Mesothelial cell of epicardium (in vitro differentiated cells): ENCODE data around the gene TEK. TPM values are rescaled to one million over a fixed set of nuclear protein-coding genes. Genes with fewer than 3 reads are reported as not detected.

ENCODE experiments used
- DNase-seq, 2 experiments: peaks; one replicate each; pipeline ENCODE4 v3.0.0; 2021; ENCODE audit warnings: low spot score in 2 of 2; ENCODE audit not compliant: unreplicated experiment in 2 of 2
- H3K27ac Mint-ChIP-seq: 2 replicates; pipeline ENCODE4 v1.8.0; 2021; ENCODE audit warnings: mixed read lengths
- H3K27me3 Mint-ChIP-seq: 2 replicates; pipeline ENCODE4 v1.8.0; 2021; ENCODE audit warnings: low read depth, mixed read lengths
- H3K36me3 Mint-ChIP-seq: 2 replicates; pipeline ENCODE4 v1.8.0; 2021; ENCODE audit warnings: mixed read lengths
- H3K4me1 Mint-ChIP-seq: 2 replicates; pipeline ENCODE4 v1.8.0; 2021; ENCODE audit warnings: mixed read lengths
- H3K4me3 Mint-ChIP-seq: 2 replicates; pipeline ENCODE4 v1.8.0; 2021; ENCODE audit warnings: mild to moderate bottlenecking, moderate library complexity, mixed read lengths
- H3K9me3 Mint-ChIP-seq: 2 replicates; pipeline ENCODE4 v1.8.0; 2021; ENCODE audit warnings: mixed read lengths
- total RNA-seq: library from RNA; stranded (reverse); gene quantifications from 3 replicates; pipeline ENCODE4 v1.2.1, GENCODE V29; 2021
- TF ChIP-seq, protein P1 (sequence below): fragments of 200-600 bp; sonication (generic); IDR thresholded peaks from one replicate; pipeline ENCODE4 v1.5.0; 2021; ENCODE audit warnings: antibody characterized with exemption; ENCODE audit not compliant: unreplicated experiment

The TEK gene
- total RNA-seq, 1 donor from 2014 or later = 6.7 TPM

DNA sequence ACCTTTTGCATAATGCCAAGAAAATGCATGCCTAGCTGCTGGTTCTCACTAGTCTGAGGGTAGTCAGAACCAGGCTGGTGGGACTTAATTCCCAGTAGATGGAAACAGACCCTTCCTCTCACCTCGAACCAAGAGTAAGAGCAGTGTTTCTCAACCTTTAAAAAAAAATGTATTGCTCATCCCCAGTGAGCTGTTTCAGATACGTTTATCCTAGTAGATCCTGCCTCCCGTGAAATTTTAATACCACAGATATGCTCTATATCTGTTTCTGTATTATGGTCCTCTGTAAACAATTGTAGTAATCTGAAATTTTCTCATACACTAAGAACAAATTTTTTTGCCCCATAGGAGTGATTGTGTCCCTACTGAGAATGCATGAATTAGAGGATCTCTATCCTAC, 86.2 kb downstream of the TEK start:
- Mint-ChIP-seq H3K9me3 (no peaks in the 10 kb centered on the region), H3K36me3 (no peaks in the 10 kb centered on the region), H3K27me3 (no peaks in the 10 kb centered on the region), H3K27ac (no peak overlapping the region), H3K4me3 (no peak overlapping the region), H3K4me1 (peaks cover 5% of the 10 kb centered on the region)
- TF ChIP-seq, protein P1, sequence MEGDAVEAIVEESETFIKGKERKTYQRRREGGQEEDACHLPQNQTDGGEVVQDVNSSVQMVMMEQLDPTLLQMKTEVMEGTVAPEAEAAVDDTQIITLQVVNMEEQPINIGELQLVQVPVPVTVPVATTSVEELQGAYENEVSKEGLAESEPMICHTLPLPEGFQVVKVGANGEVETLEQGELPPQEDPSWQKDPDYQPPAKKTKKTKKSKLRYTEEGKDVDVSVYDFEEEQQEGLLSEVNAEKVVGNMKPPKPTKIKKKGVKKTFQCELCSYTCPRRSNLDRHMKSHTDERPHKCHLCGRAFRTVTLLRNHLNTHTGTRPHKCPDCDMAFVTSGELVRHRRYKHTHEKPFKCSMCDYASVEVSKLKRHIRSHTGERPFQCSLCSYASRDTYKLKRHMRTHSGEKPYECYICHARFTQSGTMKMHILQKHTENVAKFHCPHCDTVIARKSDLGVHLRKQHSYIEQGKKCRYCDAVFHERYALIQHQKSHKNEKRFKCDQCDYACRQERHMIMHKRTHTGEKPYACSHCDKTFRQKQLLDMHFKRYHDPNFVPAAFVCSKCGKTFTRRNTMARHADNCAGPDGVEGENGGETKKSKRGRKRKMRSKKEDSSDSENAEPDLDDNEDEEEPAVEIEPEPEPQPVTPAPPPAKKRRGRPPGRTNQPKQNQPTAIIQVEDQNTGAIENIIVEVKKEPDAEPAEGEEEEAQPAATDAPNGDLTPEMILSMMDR = no peak
- DNase-seq = no peak

DNA sequence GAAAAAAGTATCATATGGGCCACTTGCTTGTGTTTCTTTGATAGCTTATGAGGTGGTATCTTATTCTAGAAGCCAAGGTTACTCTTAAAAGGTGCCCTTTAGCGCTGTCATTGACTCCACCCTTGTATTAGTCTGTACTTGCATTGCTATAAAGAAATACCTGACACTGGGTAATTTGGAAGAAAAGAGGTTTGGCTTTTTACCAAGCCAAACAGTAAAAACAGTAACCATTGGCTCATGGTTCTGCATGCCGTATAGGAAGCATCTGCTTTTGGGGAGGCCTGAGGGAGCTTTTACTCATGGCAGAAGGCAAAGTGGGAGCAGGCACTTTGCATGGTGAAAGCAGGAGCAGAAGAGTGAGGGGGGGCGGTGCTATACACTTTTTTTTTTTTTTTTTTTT, 87.4 kb downstream of the TEK start:
- TF ChIP-seq, protein P1 = no peak
- no peaks in the 10 kb centered on the region for H3K9me3 Mint-ChIP-seq
- H3K4me1 Mint-ChIP-seq = peaks cover 5% of the 10 kb centered on the region
- no peaks in the 10 kb centered on the region for H3K27me3 Mint-ChIP-seq
- H3K36me3 Mint-ChIP-seq = no peaks in the 10 kb centered on the region
- DNase-seq = no peak
- H3K27ac Mint-ChIP-seq = no peak overlapping the region
- H3K4me3 Mint-ChIP-seq = no peak overlapping the region

DNA sequence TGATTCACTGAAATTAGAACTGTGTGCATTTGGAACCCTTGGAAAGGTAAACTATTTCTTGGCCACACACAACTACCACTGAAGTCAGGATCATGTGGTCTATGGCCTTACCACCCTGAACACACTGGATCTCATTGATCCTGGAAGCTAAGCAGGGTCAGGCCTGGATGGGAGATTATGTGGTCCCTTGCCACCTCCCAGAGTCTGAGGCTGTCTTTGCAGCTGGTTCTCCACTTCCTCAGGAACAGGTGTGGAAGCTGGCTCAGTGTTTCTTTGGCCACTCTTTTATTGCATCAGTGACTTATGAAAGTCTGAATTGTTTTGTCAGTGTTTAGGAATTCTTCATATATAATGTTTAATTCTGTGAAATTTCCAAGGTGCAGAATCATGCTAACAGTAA, 89.2 kb downstream of the TEK start:
- no peaks in the 10 kb centered on the region for H3K27me3 Mint-ChIP-seq
- H3K27ac Mint-ChIP-seq = no peak overlapping the region
- H3K36me3 Mint-ChIP-seq = no peaks in the 10 kb centered on the region
- no peaks in the 10 kb centered on the region for H3K4me1 Mint-ChIP-seq
- H3K4me3 Mint-ChIP-seq = no peak overlapping the region
- no peaks in the 10 kb centered on the region for H3K9me3 Mint-ChIP-seq
- DNase-seq = no peak
- TF ChIP-seq, protein P1 = no peak

DNA sequence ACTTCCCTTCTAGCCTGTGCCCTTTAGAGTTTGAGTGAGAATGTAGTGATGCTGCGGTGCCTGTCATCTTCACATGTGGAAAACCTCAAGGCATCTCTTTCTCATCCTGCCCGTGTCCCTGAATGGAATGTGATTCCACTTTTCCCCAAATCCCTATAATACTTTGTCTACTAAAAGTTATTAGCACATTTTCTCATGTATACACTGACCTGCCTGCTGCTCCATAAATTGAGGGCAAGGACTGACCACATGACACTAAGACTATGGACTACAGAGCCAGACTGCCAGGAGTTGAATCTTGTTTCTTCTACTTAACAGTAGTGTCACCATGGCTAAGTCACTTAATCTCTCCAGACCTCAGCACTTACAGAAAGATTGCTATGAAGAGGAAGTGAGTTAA, 93.0 kb downstream of the TEK start:
- Mint-ChIP-seq H3K4me3 (no peak overlapping the region), H3K4me1 (no peaks in the 10 kb centered on the region), H3K27me3 (no peaks in the 10 kb centered on the region), H3K27ac (no peak overlapping the region), H3K36me3 (no peaks in the 10 kb centered on the region), H3K9me3 (no peaks in the 10 kb centered on the region)
- TF ChIP-seq, protein P1 = no peak
- no peak for DNase-seq

DNA sequence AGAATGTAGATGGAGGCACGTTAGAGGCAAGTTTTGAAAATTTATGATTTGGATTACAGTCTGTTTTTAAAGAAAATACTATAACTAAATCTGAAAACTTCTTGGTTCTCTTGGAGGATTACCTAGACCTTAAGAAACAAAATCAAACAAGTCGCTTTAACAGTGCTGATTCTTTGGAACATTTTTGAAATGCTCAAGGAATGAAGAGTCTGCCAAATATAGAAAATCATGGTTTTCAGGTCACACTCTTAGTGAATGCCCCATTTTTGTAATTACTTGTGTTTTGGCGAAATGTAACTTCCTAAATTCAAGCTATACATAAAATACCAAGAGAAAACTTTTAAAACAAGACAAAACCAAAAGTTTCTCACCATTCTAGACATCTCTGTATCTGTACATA, 94.8 kb downstream of the TEK start:
- H3K36me3 Mint-ChIP-seq = no peaks in the 10 kb centered on the region
- no peak for DNase-seq
- TF ChIP-seq, protein P1 = no peak
- no peak overlapping the region for H3K4me3 Mint-ChIP-seq
- H3K4me1 Mint-ChIP-seq = no peaks in the 10 kb centered on the region
- no peak overlapping the region for H3K27ac Mint-ChIP-seq
- no peaks in the 10 kb centered on the region for H3K9me3 Mint-ChIP-seq
- no peaks in the 10 kb centered on the region for H3K27me3 Mint-ChIP-seq

DNA sequence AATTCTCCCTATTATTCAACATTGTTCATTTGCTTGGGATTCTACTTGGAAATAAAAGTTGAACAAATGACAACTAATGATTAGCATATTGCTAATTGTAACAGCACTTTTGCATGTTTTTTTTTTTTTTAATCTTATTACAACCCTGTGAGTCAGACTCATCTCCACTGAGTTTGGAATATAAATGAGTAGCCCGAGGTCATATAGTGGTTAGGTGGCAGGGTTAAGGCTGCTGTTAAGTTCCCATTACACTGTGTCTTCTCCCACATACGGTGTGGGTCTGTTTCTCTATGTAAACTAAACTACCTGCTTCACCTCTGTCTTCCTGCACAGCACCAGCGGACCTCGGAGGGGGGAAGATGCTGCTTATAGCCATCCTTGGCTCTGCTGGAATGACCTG, 95.6 kb downstream of the TEK start:
- DNase-seq = no peak
- no peak overlapping the region for H3K27ac Mint-ChIP-seq
- no peak overlapping the region for H3K4me3 Mint-ChIP-seq
- TF ChIP-seq, protein P1 = no peak
- H3K4me1 Mint-ChIP-seq = peaks cover 4% of the 10 kb centered on the region
- no peaks in the 10 kb centered on the region for H3K27me3 Mint-ChIP-seq
- no peaks in the 10 kb centered on the region for H3K9me3 Mint-ChIP-seq
- no peaks in the 10 kb centered on the region for H3K36me3 Mint-ChIP-seq
